ENCODE measurements around the gene USE1.

- TF ChIP-seq, protein P1, sequence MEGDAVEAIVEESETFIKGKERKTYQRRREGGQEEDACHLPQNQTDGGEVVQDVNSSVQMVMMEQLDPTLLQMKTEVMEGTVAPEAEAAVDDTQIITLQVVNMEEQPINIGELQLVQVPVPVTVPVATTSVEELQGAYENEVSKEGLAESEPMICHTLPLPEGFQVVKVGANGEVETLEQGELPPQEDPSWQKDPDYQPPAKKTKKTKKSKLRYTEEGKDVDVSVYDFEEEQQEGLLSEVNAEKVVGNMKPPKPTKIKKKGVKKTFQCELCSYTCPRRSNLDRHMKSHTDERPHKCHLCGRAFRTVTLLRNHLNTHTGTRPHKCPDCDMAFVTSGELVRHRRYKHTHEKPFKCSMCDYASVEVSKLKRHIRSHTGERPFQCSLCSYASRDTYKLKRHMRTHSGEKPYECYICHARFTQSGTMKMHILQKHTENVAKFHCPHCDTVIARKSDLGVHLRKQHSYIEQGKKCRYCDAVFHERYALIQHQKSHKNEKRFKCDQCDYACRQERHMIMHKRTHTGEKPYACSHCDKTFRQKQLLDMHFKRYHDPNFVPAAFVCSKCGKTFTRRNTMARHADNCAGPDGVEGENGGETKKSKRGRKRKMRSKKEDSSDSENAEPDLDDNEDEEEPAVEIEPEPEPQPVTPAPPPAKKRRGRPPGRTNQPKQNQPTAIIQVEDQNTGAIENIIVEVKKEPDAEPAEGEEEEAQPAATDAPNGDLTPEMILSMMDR (IDR thresholded peaks at IDR 0.05) = no peak
- TF ChIP-seq POLR2A (IDR thresholded peaks at IDR 0.05) = peak in 1 of 3 donors; percentile 48
Observed at GRCh38 chr19:17259934-17260333, 44.8 kb downstream of the USE1 start.

All from body of pancreas (tissue), 4 donors.